DOHH2 (cell line): ENCODE data around the gene CYP3A5.
"Not testable (repeated sequence)": the region's sequence is repeated elsewhere in the genome, so short reads cannot be mapped to it uniquely, and the experiment has no call there.

Source experiments
- H3F3A ChIP-seq: fragments of 200-600 bp; sonication (generic), shearing (Covaris generic); 2 replicates; pipeline ENCODE4 v1.6.0; 2016; ENCODE audit warnings: antibody characterized with exemption, mild to moderate bottlenecking; ENCODE audit not compliant: control insufficient read depth, insufficient read depth
- H3K27ac ChIP-seq: fragments of 200-600 bp; sonication (generic); 2 replicates; pipeline ENCODE4 v1.5.1; 2014; ENCODE audit warnings: low read depth, mild to moderate bottlenecking, low read length, moderate library complexity
- H3K27me3 ChIP-seq: fragments of 200-600 bp; sonication (generic); 2 replicates; pipeline ENCODE4 v1.6.1; 2014; ENCODE audit warnings: mild to moderate bottlenecking, low read length, mixed read lengths; ENCODE audit not compliant: control insufficient read depth
- H3K36me3 ChIP-seq: fragments of 200-600 bp; sonication (generic); 2 replicates; pipeline ENCODE4 v1.6.1; 2014; ENCODE audit warnings: mild to moderate bottlenecking, low read length, moderate library complexity, mixed read lengths; ENCODE audit not compliant: control insufficient read depth
- H3K4me1 ChIP-seq: fragments of 200-600 bp; sonication (generic); 2 replicates; pipeline ENCODE4 v1.6.1; 2014; ENCODE audit warnings: mild to moderate bottlenecking, low read length, mixed read lengths; ENCODE audit not compliant: control insufficient read depth
- H3K4me2 ChIP-seq: fragments of 200-600 bp; sonication (generic); 2 replicates; pipeline ENCODE4 v1.6.0; 2014; ENCODE audit warnings: mild to moderate bottlenecking, low read length, moderate library complexity
- H3K4me3 ChIP-seq: fragments of 200-600 bp; sonication (generic); 2 replicates; pipeline ENCODE4 v1.5.1; 2014; ENCODE audit warnings: mild to moderate bottlenecking, low read length, mixed read lengths
- H3K79me2 ChIP-seq: fragments of 200-600 bp; sonication (generic); 2 replicates; pipeline ENCODE4 v1.6.1; 2014; ENCODE audit warnings: mild to moderate bottlenecking, low read length, mixed read lengths; ENCODE audit not compliant: control insufficient read depth
- H3K9me2 ChIP-seq: fragments of 200-600 bp; sonication (generic); replicated peaks from 2 replicates; pipeline ENCODE4 v1.6.1; 2014; ENCODE audit warnings: mild to moderate bottlenecking, low read length, mixed read lengths; ENCODE audit not compliant: control insufficient read depth
- H3K9me3 ChIP-seq: fragments of 200-600 bp; sonication (generic); 2 replicates; pipeline ENCODE4 v1.6.1; 2014; ENCODE audit warnings: antibody characterized with exemption, low read length, mixed read lengths; ENCODE audit not compliant: control insufficient read depth, insufficient read depth
- H4K20me1 ChIP-seq: fragments of 200-600 bp; sonication (generic); 2 replicates; pipeline ENCODE4 v1.6.0; 2014; ENCODE audit warnings: low read depth, mild to moderate bottlenecking, antibody characterized with exemption, low read length, moderate library complexity; ENCODE audit not compliant: control insufficient read depth, insufficient read depth
- CTCF ChIP-seq: fragments of 200-600 bp; sonication (generic); IDR thresholded peaks from one replicate; pipeline ENCODE4 v1.5.1; 2014; ENCODE audit warnings: antibody characterized with exemption, mild to moderate bottlenecking, low read depth, low read length; ENCODE audit not compliant: poor library complexity, severe bottlenecking
- EZH2phosphoT487 ChIP-seq: fragments of 200-600 bp; sonication (generic); IDR thresholded peaks from 2 replicates; pipeline ENCODE4 v1.6.1; 2017; ENCODE audit warnings: borderline replicate concordance, mild to moderate bottlenecking, antibody characterized with exemption, low read length, moderate library complexity, mixed read lengths

CYP3A5 gene

DNA sequence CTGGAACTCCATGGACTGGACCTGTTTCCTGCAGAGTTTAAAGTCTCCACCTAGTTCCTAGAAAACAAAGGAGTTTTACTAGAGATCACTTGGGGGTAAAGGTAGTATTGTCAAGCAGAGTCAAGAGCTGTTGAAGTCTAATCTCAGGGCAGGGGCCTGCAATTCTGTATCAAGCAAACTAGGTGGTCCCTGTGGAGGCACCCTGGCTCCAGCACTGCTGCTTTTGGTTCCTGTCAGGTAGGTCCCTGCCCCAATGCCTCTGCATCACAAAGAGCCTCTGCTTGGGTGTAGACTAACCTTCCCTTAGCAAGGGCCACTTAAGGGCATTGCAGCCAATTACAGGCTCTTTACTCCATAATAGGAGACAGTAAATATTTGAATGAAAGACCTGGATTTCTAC lies 40.5 kb downstream of the CYP3A5 start:
- Histone ChIP-seq H3K4me3 (no peak overlapping the region), H3K79me2 (no peaks in the 10 kb centered on the region), H3K4me1 (no peaks in the 10 kb centered on the region), H3K27ac (no peak overlapping the region), H3K36me3 (no peaks in the 10 kb centered on the region), H3F3A (peaks cover 11% of the 10 kb centered on the region), H3K9me3 (no peaks in the 10 kb centered on the region), H3K27me3 (no peaks in the 10 kb centered on the region), H4K20me1 (no peaks in the 10 kb centered on the region), H3K9me2 (no peaks in the 10 kb centered on the region), H3K4me2 (no peak overlapping the region)
- no peak for TF ChIP-seq CTCF
- TF ChIP-seq EZH2phosphoT487 = no peak

DNA sequence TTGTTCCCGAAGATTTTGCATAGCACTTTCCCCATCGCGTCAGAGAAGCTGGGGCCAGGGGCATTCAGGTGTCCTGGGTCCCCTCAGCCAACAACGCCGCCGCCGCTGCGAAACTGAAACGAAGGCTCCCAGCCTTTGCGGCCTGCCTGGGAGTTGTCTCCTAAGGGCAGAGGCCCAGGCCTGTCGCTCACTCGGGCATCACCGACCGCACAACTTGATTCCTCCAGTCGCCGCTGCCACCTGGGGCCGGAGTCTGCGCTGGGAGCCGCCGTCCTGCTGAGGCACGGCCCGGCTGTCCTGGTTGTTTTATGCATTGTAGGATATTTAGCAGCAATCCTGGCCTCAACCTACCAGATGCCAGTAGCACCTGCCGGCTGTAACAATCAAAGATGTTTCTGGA lies 41.1 kb downstream of the CYP3A5 start:
- TF ChIP-seq CTCF (no peak), EZH2phosphoT487 (no peak)
- H3K9me2 ChIP-seq = no peaks in the 10 kb centered on the region
- H3K4me1 ChIP-seq = no peaks in the 10 kb centered on the region
- no peaks in the 10 kb centered on the region for H3K79me2 ChIP-seq
- H3K4me2 ChIP-seq = no peak overlapping the region
- 0 out of 2 replicates have a peak, but pooled peaks cover 3% of the 10 kb centered on the region for H3K36me3 ChIP-seq
- no peaks in the 10 kb centered on the region for H3K9me3 ChIP-seq
- H3F3A ChIP-seq = peaks cover 11% of the 10 kb centered on the region
- no peak overlapping the region for H3K4me3 ChIP-seq
- peaks cover 5% of the 10 kb centered on the region; the same call in 1 of the 2 replicates for H4K20me1 ChIP-seq
- H3K27ac ChIP-seq = no peak overlapping the region
- H3K27me3 ChIP-seq = no peaks in the 10 kb centered on the region

- H3K27ac ChIP-seq, H3K9me2 ChIP-seq, H3K4me1 ChIP-seq, H3K4me2 ChIP-seq, H3K9me3 ChIP-seq, H3K79me2 ChIP-seq, H3K4me3 ChIP-seq, H3K36me3 ChIP-seq, H3K27me3 ChIP-seq, H4K20me1 ChIP-seq: not testable (repeated sequence)
- H3F3A ChIP-seq = peaks cover 11% of the 10 kb centered on the region
Observed at GRCh38 chr7:99637414-99637813, 42.4 kb downstream of the CYP3A5 start.

- Histone ChIP-seq H3K9me2 (no peaks in the 10 kb centered on the region), H3F3A (peaks cover 8% of the 10 kb centered on the region), H3K4me1 (no peaks in the 10 kb centered on the region), H3K9me3 (no peaks in the 10 kb centered on the region), H4K20me1 (peaks cover 10% of the 10 kb centered on the region), H3K4me2 (no peak overlapping the region), H3K4me3 (no peak overlapping the region), H3K27me3 (no peaks in the 10 kb centered on the region), H3K79me2 (no peaks in the 10 kb centered on the region), H3K36me3 (peaks cover 58% of the 10 kb centered on the region), H3K27ac (no peak overlapping the region)
- no peak for TF ChIP-seq EZH2phosphoT487
- TF ChIP-seq CTCF = no peak
Observed at GRCh38 chr7:99631295-99632109, 48.3 kb downstream of the CYP3A5 start.
